Ishikawa (cell line): Measurements from ENCODE around the gene WNK2.

Experiments used
- CEBPB ChIP-seq: IDR thresholded peaks from 2 replicates; pipeline ENCODE4 v1.6.1; 2012
- EGR1 ChIP-seq: IDR thresholded peaks from 2 replicates; pipeline ENCODE4 v1.6.1; 2012
- EP300 ChIP-seq: IDR thresholded peaks from 2 replicates; pipeline ENCODE4 v1.6.1; 2012; ENCODE audit warnings: borderline replicate concordance
- FOXM1 ChIP-seq: IDR thresholded peaks from 2 replicates; pipeline ENCODE4 v1.6.1; 2012; ENCODE audit warnings: low read depth, borderline replicate concordance
- MAX ChIP-seq: IDR thresholded peaks from 2 replicates; pipeline ENCODE4 v1.6.1; 2012
- NFIC ChIP-seq: IDR thresholded peaks from 2 replicates; pipeline ENCODE4 v1.6.1; 2012
- RAD21 ChIP-seq: IDR thresholded peaks from 2 replicates; pipeline ENCODE4 v1.6.1; 2012; ENCODE audit warnings: low read depth
- REST ChIP-seq: IDR thresholded peaks from 2 replicates; pipeline ENCODE4 v1.6.1; 2012; ENCODE audit warnings: low read depth, mild to moderate bottlenecking
- TAF1 ChIP-seq: IDR thresholded peaks from 2 replicates; pipeline ENCODE4 v1.6.1; 2012; ENCODE audit warnings: low read depth, mild to moderate bottlenecking
- TCF12 ChIP-seq: IDR thresholded peaks from 2 replicates; pipeline ENCODE4 v1.6.1; 2012; ENCODE audit warnings: low read depth
- TEAD4 ChIP-seq: IDR thresholded peaks from 2 replicates; pipeline ENCODE4 v1.6.1; 2012
- YY1 ChIP-seq: IDR thresholded peaks from 2 replicates; pipeline ENCODE4 v1.6.1; 2012; ENCODE audit warnings: low read depth
- ZBTB7A ChIP-seq: IDR thresholded peaks from 2 replicates; pipeline ENCODE4 v1.6.1; 2012; ENCODE audit warnings: low read depth

DNA sequence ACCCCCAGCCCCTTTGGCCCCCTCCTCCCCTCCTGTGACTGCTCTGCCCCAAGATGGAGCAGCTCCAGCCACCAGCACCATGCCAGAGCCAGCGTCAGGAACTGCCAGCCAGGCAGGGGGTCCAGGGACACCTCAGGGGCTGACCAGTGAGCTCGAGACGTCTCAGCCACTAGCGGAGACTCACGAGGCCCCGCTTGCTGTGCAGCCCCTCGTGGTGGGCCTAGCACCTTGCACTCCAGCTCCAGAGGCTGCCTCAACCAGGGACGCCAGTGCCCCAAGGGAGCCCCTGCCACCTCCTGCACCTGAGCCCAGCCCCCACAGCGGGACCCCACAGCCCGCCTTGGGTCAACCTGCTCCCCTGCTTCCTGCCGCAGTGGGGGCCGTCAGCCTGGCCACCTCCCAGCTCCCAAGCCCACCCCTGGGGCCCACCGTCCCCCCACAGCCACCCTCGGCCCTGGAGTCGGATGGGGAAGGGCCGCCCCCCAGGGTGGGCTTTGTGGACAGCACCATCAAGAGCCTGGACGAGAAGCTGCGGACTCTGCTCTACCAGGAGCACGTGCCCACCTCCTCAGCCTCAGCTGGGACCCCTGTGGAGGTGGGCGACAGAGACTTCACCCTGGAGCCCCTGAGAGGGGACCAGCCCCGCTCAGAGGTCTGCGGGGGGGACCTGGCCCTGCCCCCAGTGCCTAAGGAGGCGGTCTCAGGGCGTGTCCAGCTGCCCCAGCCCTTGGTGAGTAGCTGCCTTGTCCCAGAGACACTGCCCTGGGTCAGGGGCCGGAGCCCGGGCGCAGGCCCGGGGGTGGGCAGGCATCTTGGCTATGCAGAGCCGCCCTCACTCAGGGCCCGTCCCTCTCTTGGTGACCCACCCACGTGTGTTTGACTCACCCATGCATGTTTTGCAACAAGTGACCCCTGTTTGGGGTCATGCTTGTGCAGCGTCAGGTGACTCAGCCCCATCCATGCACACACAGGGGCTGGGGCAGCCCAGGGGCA, 105.2 kb downstream of the WNK2 start:
- TF ChIP-seq EP300 (no peak), REST (no peak), CEBPB (no peak), TCF12 (no peak), FOXM1 (no peak), YY1 (no peak), TAF1 (no peak), MAX (no peak), RAD21 (no peak), EGR1 (no peak), ZBTB7A (no peak), NFIC (no peak), TEAD4 (no peak)
